ENCODE data around the gene BRSK1.

BRSK1 gene

DNA sequence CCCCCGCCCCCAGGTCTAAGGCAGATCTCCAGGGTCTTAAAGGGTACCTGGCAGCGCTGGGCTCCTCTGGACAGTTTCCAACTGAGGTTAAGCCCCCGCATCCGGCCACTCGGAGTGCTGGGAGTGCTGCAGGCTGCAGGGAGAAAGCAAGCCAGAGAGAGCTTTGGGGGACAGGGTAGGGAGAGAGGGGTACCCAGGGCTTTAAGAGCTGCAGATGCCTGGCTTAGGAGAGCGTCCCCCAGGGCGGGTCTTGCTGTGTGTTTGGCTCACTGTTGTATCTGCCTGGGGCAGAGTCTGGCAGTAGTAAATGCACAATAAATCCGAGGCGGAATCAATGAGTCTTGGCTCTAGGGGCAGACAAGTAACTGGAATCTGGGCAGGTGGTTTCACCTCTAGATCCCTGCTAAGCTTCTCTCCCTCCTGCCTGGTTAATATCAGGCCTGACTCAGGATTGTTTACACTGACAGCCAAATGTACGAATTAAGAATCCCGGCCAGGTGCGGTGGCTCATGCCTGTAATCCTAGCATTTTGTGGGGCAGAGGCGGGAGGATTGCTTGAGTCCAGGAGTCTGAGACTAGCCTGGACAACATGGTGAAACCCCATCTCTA, 71.5 kb downstream of the BRSK1 start:
- no peak overlapping the region for H2AFZ ChIP-seq (ENCODE audit: low read length)

DNA sequence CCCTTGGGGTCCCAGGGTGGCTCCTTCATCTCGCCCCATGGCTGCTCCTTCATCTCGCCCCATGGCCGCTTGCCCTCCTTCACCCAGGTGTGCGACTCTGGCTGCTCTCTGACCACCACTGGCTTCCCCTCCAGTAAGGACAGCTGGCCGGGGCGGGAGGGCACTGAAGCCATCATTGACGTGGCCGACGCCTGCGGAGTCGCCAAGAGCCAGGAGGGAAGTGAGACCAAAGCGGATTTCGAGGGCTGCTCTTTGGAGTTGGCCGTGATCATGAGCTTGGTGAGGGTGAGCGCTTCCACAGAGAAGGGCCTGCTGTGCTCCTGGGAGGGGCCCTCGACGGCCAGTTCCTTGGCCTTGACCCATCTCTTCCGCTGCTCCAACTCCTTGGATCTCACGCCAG, 74.7 kb downstream of the BRSK1 start:
- H3K9me2 ChIP-seq (replicated peaks; ENCODE audit: insufficient read depth, low read length), result no peaks in the 10 kb centered on the region
- H3K27ac ChIP-seq (ENCODE audit: low read length), result no peak overlapping the region
- H3K36me3 ChIP-seq (replicated peaks; ENCODE audit: insufficient read depth, low read length), result no peaks in the 10 kb centered on the region
- H2AFZ ChIP-seq (ENCODE audit: low read length), result no peak overlapping the region
- no peak overlapping the region for H3K4me2 ChIP-seq (ENCODE audit: low read depth, low read length)
- DNase-seq, result no peak
- no peaks in the 10 kb centered on the region for H3K9me3 ChIP-seq (replicated peaks; ENCODE audit: insufficient read depth, low read length)
- no peaks in the 10 kb centered on the region for H4K20me1 ChIP-seq (ENCODE audit: insufficient read depth, low read length)
- H3K4me3 ChIP-seq (ENCODE audit: low read length), result no peak overlapping the region
- peaks cover 5% of the 10 kb centered on the region for H3K4me1 ChIP-seq (ENCODE audit: low read length)
- TF ChIP-seq EZH2phosphoT487 (IDR thresholded peaks at IDR 0.05; ENCODE audit: low read length) (no peak), EZH2 (optimal IDR thresholded peaks at IDR 0.05; ENCODE audit: low read depth, low read length) (no peak)
- TF ChIP-seq, protein P1, sequence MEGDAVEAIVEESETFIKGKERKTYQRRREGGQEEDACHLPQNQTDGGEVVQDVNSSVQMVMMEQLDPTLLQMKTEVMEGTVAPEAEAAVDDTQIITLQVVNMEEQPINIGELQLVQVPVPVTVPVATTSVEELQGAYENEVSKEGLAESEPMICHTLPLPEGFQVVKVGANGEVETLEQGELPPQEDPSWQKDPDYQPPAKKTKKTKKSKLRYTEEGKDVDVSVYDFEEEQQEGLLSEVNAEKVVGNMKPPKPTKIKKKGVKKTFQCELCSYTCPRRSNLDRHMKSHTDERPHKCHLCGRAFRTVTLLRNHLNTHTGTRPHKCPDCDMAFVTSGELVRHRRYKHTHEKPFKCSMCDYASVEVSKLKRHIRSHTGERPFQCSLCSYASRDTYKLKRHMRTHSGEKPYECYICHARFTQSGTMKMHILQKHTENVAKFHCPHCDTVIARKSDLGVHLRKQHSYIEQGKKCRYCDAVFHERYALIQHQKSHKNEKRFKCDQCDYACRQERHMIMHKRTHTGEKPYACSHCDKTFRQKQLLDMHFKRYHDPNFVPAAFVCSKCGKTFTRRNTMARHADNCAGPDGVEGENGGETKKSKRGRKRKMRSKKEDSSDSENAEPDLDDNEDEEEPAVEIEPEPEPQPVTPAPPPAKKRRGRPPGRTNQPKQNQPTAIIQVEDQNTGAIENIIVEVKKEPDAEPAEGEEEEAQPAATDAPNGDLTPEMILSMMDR (IDR thresholded peaks at IDR 0.05; ENCODE audit: low read length), result no peak
- no peaks in the 10 kb centered on the region for H3F3A ChIP-seq (ENCODE audit: insufficient read depth, low read length)
- no peak overlapping the region for H3K9ac ChIP-seq (ENCODE audit: low read length)
- no peaks in the 10 kb centered on the region for H3K79me2 ChIP-seq (ENCODE audit: low read length)
- H3K27me3 ChIP-seq (replicated peaks; ENCODE audit: insufficient read depth, low read length), result peaks cover 51% of the 10 kb centered on the region

More for the DNA sequence above, 71.5 kb downstream of the BRSK1 start:
- Histone ChIP-seq H3F3A (ENCODE audit: insufficient read depth, low read length) (no peaks in the 10 kb centered on the region; the same call in 1 of the 2 replicates), H3K4me2 (ENCODE audit: low read depth, low read length) (no peak overlapping the region), H3K9me2 (replicated peaks; ENCODE audit: insufficient read depth, low read length) (no peaks in the 10 kb centered on the region), H3K36me3 (replicated peaks; ENCODE audit: insufficient read depth, low read length) (no peaks in the 10 kb centered on the region), H3K9ac (ENCODE audit: low read length) (no peak overlapping the region), H3K4me3 (ENCODE audit: low read length) (no peak overlapping the region), H3K4me1 (ENCODE audit: low read length) (peaks cover 5% of the 10 kb centered on the region), H4K20me1 (ENCODE audit: insufficient read depth, low read length) (no peaks in the 10 kb centered on the region), H3K79me2 (ENCODE audit: low read length) (no peaks in the 10 kb centered on the region), H3K27me3 (replicated peaks; ENCODE audit: insufficient read depth, low read length) (peaks cover 66% of the 10 kb centered on the region), H3K9me3 (replicated peaks; ENCODE audit: insufficient read depth, low read length) (no peaks in the 10 kb centered on the region), H3K27ac (ENCODE audit: low read length) (no peak overlapping the region)
- DNase-seq, result no peak
- TF ChIP-seq EZH2phosphoT487 (IDR thresholded peaks at IDR 0.05; ENCODE audit: low read length), result no peak

DNA sequence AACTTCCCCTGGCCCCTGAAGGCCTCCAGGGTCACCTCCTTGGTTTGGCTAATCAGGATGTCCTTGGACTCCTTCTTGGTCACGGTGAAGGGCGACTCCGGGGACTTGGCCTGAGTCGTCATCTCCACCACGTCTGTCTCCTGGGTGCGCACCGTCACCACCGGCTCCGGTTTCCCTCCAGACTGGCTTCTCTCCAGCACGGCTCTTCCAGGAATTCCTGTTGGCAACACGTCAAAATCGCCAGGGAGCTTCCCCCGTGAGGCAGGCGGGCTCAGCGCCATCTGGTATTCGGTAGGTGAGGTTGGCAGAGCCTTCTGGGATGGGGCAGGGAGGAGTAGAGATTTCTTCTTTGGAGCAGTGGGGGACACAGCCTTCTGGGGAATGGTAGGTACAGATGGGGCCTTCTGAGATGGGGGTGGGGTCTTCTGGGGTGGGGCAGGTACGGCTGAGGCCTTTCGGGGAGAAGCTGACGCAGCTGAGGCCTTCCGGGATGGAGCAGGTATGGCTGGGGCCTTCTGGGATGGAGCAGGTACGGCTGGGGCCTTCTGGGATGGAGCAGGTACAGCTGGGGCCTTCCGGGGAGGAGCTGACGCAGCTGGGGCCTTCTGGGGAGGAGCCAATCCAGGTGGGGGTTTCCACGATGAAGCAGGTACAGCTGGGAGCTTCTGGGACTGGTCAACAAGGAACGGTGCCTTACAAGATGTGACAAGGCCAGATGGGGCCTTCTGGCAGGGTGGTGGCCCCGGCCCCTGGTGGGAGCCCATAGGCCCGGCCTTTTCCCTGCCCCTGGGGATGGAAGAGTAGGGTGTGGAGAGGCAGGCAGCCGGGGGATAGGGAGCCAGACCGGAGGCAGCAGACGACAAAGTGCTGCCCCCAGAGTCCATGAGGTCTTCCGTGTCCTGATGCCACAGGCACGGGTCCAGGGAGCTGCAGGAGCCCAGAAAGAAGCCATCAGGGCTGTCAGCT, 75.4 kb downstream of the BRSK1 start:
- no peak overlapping the region for H3K27ac ChIP-seq (ENCODE audit: low read length)

More for the DNA sequence above, 75.4 kb downstream of the BRSK1 start:
- Histone ChIP-seq H3K9me2 (replicated peaks; ENCODE audit: insufficient read depth, low read length) (no peaks in the 10 kb centered on the region), H3K9me3 (replicated peaks; ENCODE audit: insufficient read depth, low read length) (no peaks in the 10 kb centered on the region), H3K27me3 (replicated peaks; ENCODE audit: insufficient read depth, low read length) (peaks cover 51% of the 10 kb centered on the region), H4K20me1 (ENCODE audit: insufficient read depth, low read length) (no peaks in the 10 kb centered on the region), H3K36me3 (replicated peaks; ENCODE audit: insufficient read depth, low read length) (no peaks in the 10 kb centered on the region), H3K4me3 (ENCODE audit: low read length) (no peak overlapping the region), H2AFZ (ENCODE audit: low read length) (peak overlapping the region; percentile 27; the same call in 1 of the 2 replicates), H3F3A (ENCODE audit: insufficient read depth, low read length) (no peaks in the 10 kb centered on the region), H3K9ac (ENCODE audit: low read length) (no peak overlapping the region), H3K4me2 (ENCODE audit: low read depth, low read length) (0 out of 2 replicates have a peak overlapping the region, but pooled peaks have one; percentile 2), H3K4me1 (ENCODE audit: low read length) (peaks cover 5% of the 10 kb centered on the region), H3K79me2 (ENCODE audit: low read length) (no peaks in the 10 kb centered on the region)
- peak; percentile 23 for DNase-seq
- TF ChIP-seq, protein P1 (IDR thresholded peaks at IDR 0.05; ENCODE audit: low read length), result no peak
- no peak for TF ChIP-seq EZH2 (optimal IDR thresholded peaks at IDR 0.05; ENCODE audit: low read depth, low read length)
- no peak for TF ChIP-seq EZH2phosphoT487 (IDR thresholded peaks at IDR 0.05; ENCODE audit: low read length)

Data from MM.1S (cell line).